ENCODE measurements around the gene BLMH.

DNA sequence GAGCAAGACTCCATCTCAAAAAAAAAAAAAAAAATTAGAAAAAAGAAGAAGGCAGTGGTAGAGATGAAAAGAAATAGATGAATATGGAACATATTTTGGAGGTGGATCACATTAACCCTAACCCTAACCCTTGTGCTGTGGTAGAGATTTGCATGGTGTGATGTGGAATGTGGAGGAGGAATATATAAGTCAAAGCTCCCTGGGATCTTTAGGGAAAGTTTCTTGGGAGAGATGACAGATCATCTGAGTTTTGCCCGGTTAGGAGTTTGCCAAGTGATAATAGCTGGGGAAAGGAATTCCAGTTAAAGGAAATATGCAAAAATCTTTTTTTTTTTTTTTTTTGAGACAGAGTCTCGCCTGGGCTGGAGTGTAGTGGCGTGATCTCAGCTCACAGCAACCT, 13.0 kb upstream of the BLMH start:
- TF ChIP-seq CTCF (IDR thresholded peaks at IDR 0.05; ENCODE audit: low read length) (no peak), EZH2 (optimal IDR thresholded peaks at IDR 0.05; ENCODE audit: low read depth, low read length) (no peak), EZH2phosphoT487 (IDR thresholded peaks at IDR 0.05; ENCODE audit: low read length) (no peak)
